Esophagus mucosa (tissue), 1 donor: ENCODE measurements around the gene KIAA1614. TPM values are rescaled to one million over a fixed set of nuclear protein-coding genes. Genes with fewer than 3 reads are reported as not detected.
"Not testable (repeated sequence)": the region's sequence is repeated elsewhere in the genome, so short reads cannot be mapped to it uniquely, and the experiment has no call there.

Experiments
- ATAC-seq: fragments of 200-7000 bp; cut with Tn5 transposase; one replicate; pipeline ENCODE4 v1.9.1; 2020
- total RNA-seq: library from RNA; stranded (reverse); gene quantifications from one replicate; pipeline ENCODE4 v1.2.4, GENCODE V29; 2023
- donor health status: DM: yes; HTN: yes; CAD: no.

Gene KIAA1614
- total RNA-seq, 1 donor from 2014 or later, result 0.36 TPM

GRCh38 chr1:180966312-180966711, 53.6 kb downstream of the KIAA1614 start:
- no peak for ATAC-seq

GRCh38 chr1:180966744-180967536, 54.2 kb downstream of the KIAA1614 start:
- no peak for ATAC-seq

GRCh38 chr1:180967558-180967957, 54.9 kb downstream of the KIAA1614 start:
- no peak for ATAC-seq

- ATAC-seq, result not testable (repeated sequence)
Observed at GRCh38 chr1:180968834-180969233, 56.1 kb downstream of the KIAA1614 start.

GRCh38 chr1:180969434-180969833, 56.7 kb downstream of the KIAA1614 start:
- no peak for ATAC-seq

GRCh38 chr1:180970333-180971079, 57.8 kb downstream of the KIAA1614 start:
- ATAC-seq, result no peak

GRCh38 chr1:180971273-180971997, 58.7 kb downstream of the KIAA1614 start:
- no peak for ATAC-seq

GRCh38 chr1:180973369-180973768, 60.7 kb downstream of the KIAA1614 start:
- no peak for ATAC-seq

- peak; percentile 15 for ATAC-seq
Observed at GRCh38 chr1:180974236-180974635, 61.5 kb downstream of the KIAA1614 start.

GRCh38 chr1:180975551-180975950, 62.9 kb downstream of the KIAA1614 start:
- ATAC-seq, result no peak

GRCh38 chr1:180976191-180976590, 63.5 kb downstream of the KIAA1614 start:
- no peak for ATAC-seq

GRCh38 chr1:180976732-180977357, 64.1 kb downstream of the KIAA1614 start:
- peak; percentile 68 for ATAC-seq

- no peak for ATAC-seq
Observed at GRCh38 chr1:180981596-180982387, 69.1 kb downstream of the KIAA1614 start.

- ATAC-seq, result no peak
Observed at GRCh38 chr1:180982422-180982821, 69.7 kb downstream of the KIAA1614 start.

GRCh38 chr1:180988253-180988752, 75.6 kb downstream of the KIAA1614 start:
- ATAC-seq, result peak; percentile 39

- ATAC-seq, result no peak
Observed at GRCh38 chr1:180994262-180994661, 81.6 kb downstream of the KIAA1614 start.

GRCh38 chr1:180997843-180998504, 85.3 kb downstream of the KIAA1614 start:
- no peak for ATAC-seq
